CD4-positive, alpha-beta memory T cell (primary cell): Measurements from ENCODE around the gene CTBS. TPM values are rescaled to one million over a fixed set of nuclear protein-coding genes. Genes with fewer than 3 reads are reported as not detected.

Experiments used
- CTCF ChIA-PET: fragments of 350-600 bp; sonication (Branson Sonifier 250); formaldehyde crosslinking; loops from one replicate; lab custom pipeline; 2021; ENCODE audit warnings: inconsistent platforms; ENCODE audit not compliant: partially characterized antibody; lab: Charles Lee
- POLR2A ChIA-PET: fragments of 350-600 bp; sonication (Branson Sonifier 250); formaldehyde crosslinking; loops from one replicate; lab custom pipeline; 2021; ENCODE audit not compliant: partially characterized antibody; lab: Charles Lee
- DNase-seq, 5 donors: peaks; one replicate each; pipeline versions ENCODE4 v3.0.0 to v3.0.0-alpha.2; 2020 to 2022; ENCODE audit warnings: mixed read lengths in 1 of 5
- H3K27ac ChIP-seq: one replicate; pipeline ENCODE4 v1.7.0; 2013; ENCODE audit warnings: low read depth, low read length
- H3K27me3 ChIP-seq: 2 replicates; pipeline ENCODE4 v1.7.0; 2013; ENCODE audit warnings: mild to moderate bottlenecking, low read length, moderate library complexity; ENCODE audit not compliant: insufficient read depth
- H3K36me3 ChIP-seq: 2 replicates; pipeline ENCODE4 v1.7.0; 2013; ENCODE audit warnings: mild to moderate bottlenecking, low read length, moderate library complexity; ENCODE audit not compliant: insufficient read depth
- H3K4me1 ChIP-seq: 2 replicates; pipeline ENCODE4 v1.7.0; 2013; ENCODE audit warnings: mild to moderate bottlenecking, low read length, moderate library complexity; ENCODE audit not compliant: insufficient read depth
- H3K4me3 ChIP-seq, 2 donors: one replicate each; pipeline ENCODE4 v1.7.0; 2013; ENCODE audit warnings: low read length in 2 of 2, mild to moderate bottlenecking in 1 of 2
- H3K9me3 ChIP-seq, 2 donors: one replicate each; pipeline ENCODE4 v1.7.0; 2013; ENCODE audit warnings: low read length in 2 of 2, control low read depth in 1 of 2; ENCODE audit not compliant: control insufficient read depth in 1 of 2
- H3K27ac Mint-ChIP-seq, 7 donors: one replicate each; pipeline ENCODE4 v1.8.0; 2020 to 2021; ENCODE audit warnings: mixed read lengths in 7 of 7, mild to moderate bottlenecking in 6 of 7, inconsistent platforms in 3 of 7, moderate library complexity in 3 of 7
- H3K27me3 Mint-ChIP-seq, 2 donors: one replicate each; pipeline ENCODE4 v1.8.0; 2020 to 2021; ENCODE audit warnings: mixed read lengths in 2 of 2
- H3K36me3 Mint-ChIP-seq, 2 donors: one replicate each; pipeline ENCODE4 v1.8.0; 2020 to 2021; ENCODE audit warnings: mixed read lengths in 2 of 2, inconsistent platforms in 1 of 2, mild to moderate bottlenecking in 1 of 2
- H3K4me1 Mint-ChIP-seq, 4 donors: one replicate each; pipeline ENCODE4 v1.8.0; 2020 to 2021; ENCODE audit warnings: mixed read lengths in 4 of 4, mild to moderate bottlenecking in 1 of 4
- H3K4me3 Mint-ChIP-seq, 8 donors: one replicate each; pipeline ENCODE4 v1.8.0; 2020 to 2021; ENCODE audit warnings: mixed read lengths in 8 of 8, mild to moderate bottlenecking in 7 of 8, moderate library complexity in 6 of 8, inconsistent platforms in 3 of 8
- H3K9me3 Mint-ChIP-seq, 8 donors: one replicate each; pipeline ENCODE4 v1.8.0; 2020 to 2021; ENCODE audit warnings: mixed read lengths in 8 of 8, mild to moderate bottlenecking in 5 of 8, inconsistent platforms in 3 of 8, moderate library complexity in 1 of 8
- intact Hi-C: fragments of 100-400 bp; cut with micrococcal nuclease; formaldehyde crosslinking; loops from one replicate; pipeline ENCODE4 v1.15.1; 2023
- polyA plus RNA-seq, 2 donors: library from polyadenylated mRNA; unstranded; fragments of 300-500 nt; fragmentation: Illumina TruSeq; gene quantifications; one replicate each; pipeline ENCODE4 v1.2.3, GENCODE V29; 2021
- total RNA-seq, 2 experiments: library from RNA; stranded (reverse); gene quantifications; one replicate each; pipeline ENCODE4 v1.2.3, GENCODE V29; 2021

The CTBS gene
- total and polyA plus RNA-seq, 4 experiments from 2014 or later, result 17.4 to 25.4 (median 19.9) TPM

- peaks cover 0 to 7% (median 3%) of the 10 kb centered on the region in 4 donors for H3K4me1 Mint-ChIP-seq
Observed at GRCh38 chr1:84540759-84541158, 33.5 kb downstream of the CTBS start.

GRCh38 chr1:84539972-84540371 is 34.3 kb downstream of the CTBS start:
- CTCF ChIA-PET, result interaction anchor here (1.0 to 1.4 kb wide), 3 partner anchors 29 to 396 kb away, joined by 3 to 4 read pairs (median 3); partner anchors contain the start of gene PRKACB
- DNase-seq, result no peak

More at GRCh38 chr1:84540759-84541158, 33.5 kb downstream of the CTBS start:
- POLR2A ChIA-PET, result no interaction called here
- H3K4me3 Mint-ChIP-seq, result no peak overlapping the region
- no peaks in the 10 kb centered on the region for H3K9me3 Mint-ChIP-seq
- intact Hi-C loops, result loop anchor here (1.0 kb wide), 1 partner anchor 98 kb away; no protein-coding TSS in a partner anchor
- no peak overlapping the region for H3K4me3 ChIP-seq
- H3K27me3 ChIP-seq, result no peaks in the 10 kb centered on the region
- H3K27me3 Mint-ChIP-seq, result no peaks in the 10 kb centered on the region
- H3K27ac Mint-ChIP-seq, result no peak overlapping the region
- H3K27ac ChIP-seq, result no peak overlapping the region
- no peaks in the 10 kb centered on the region for H3K4me1 ChIP-seq
- H3K36me3 ChIP-seq, result no peaks in the 10 kb centered on the region
- H3K36me3 Mint-ChIP-seq, result peaks cover 13 to 61% of the 10 kb centered on the region in 2 donors
- DNase-seq, result no peak
- H3K9me3 ChIP-seq, result no peaks in the 10 kb centered on the region
- CTCF ChIA-PET, result interaction anchor here (1.0 to 1.4 kb wide), 3 partner anchors 28 to 397 kb away, joined by 3 to 4 read pairs (median 3); partner anchors contain the start of gene PRKACB

DNA sequence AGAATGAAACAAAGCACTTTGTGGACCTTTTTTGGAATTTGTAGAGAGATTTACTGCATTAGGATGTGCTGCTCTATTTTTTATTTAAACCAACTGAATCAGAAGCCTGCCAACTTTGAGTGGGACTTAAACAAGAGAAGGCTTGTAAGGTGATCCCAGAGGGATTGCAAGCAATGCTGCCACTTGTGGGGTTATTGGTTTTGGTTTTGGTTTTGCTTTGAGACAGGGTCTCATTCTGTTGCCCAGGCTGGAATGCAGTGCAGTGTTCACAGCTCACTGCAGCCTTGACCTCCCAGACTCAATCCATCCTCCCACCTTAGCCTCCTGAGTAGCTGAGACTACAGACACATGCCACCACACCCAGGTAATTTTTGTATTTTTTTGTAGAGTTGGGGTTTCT is 35.6 kb downstream of the CTBS start:
- H3K9me3 ChIP-seq, result no peaks in the 10 kb centered on the region
- no peaks in the 10 kb centered on the region for H3K27me3 ChIP-seq
- DNase-seq, result no peak
- H3K27ac ChIP-seq, result no peak overlapping the region
- H3K9me3 Mint-ChIP-seq, result no peaks in the 10 kb centered on the region
- no peaks in the 10 kb centered on the region for H3K27me3 Mint-ChIP-seq
- no peak overlapping the region for H3K27ac Mint-ChIP-seq
- H3K36me3 Mint-ChIP-seq, result peaks cover 15 to 62% of the 10 kb centered on the region in 2 donors
- H3K36me3 ChIP-seq, result no peaks in the 10 kb centered on the region
- H3K4me3 ChIP-seq, result no peak overlapping the region
- ChIA-PET CTCF (no interaction called here), POLR2A (no interaction called here)
- intact Hi-C loops, result no loop called here
- H3K4me1 ChIP-seq, result no peaks in the 10 kb centered on the region
- H3K4me1 Mint-ChIP-seq, result peaks cover 0 to 6% (median 3%) of the 10 kb centered on the region in 4 donors
- H3K4me3 Mint-ChIP-seq, result no peak overlapping the region

More at GRCh38 chr1:84539972-84540371, 34.3 kb downstream of the CTBS start:
- Histone ChIP-seq H3K27ac (no peak overlapping the region), H3K36me3 (no peaks in the 10 kb centered on the region), H3K4me3 (no peak overlapping the region), H3K9me3 (no peaks in the 10 kb centered on the region), H3K4me1 (no peaks in the 10 kb centered on the region), H3K27me3 (no peaks in the 10 kb centered on the region)
- Mint-ChIP-seq H3K9me3 (no peaks in the 10 kb centered on the region), H3K36me3 (peaks cover 15 to 65% of the 10 kb centered on the region in 2 donors), H3K27me3 (no peaks in the 10 kb centered on the region), H3K4me3 (no peak overlapping the region), H3K27ac (no peak overlapping the region), H3K4me1 (peaks cover 0 to 7% (median 3%) of the 10 kb centered on the region in 4 donors)
- POLR2A ChIA-PET, result interaction anchor here (0.8 kb wide), 1 partner anchor 34 kb away, joined by 3 read pairs; no protein-coding TSS in a partner anchor
- intact Hi-C loops, result no loop called here

- H3K9me3 ChIP-seq, result no peaks in the 10 kb centered on the region
- H3K4me3 Mint-ChIP-seq, result no peak overlapping the region
- H3K9me3 Mint-ChIP-seq, result peaks cover 0 to 2% (median 0%) of the 10 kb centered on the region in 8 donors
- no peaks in the 10 kb centered on the region for H3K4me1 ChIP-seq
- ChIA-PET POLR2A (no interaction called here), CTCF (interaction anchor here (0.7 to 1.3 kb wide), 3 partner anchors 8 to 92 kb away, joined by 3 to 4 read pairs (median 3); no protein-coding TSS in a partner anchor)
- intact Hi-C loops, result no loop called here
- H3K27me3 ChIP-seq, result no peaks in the 10 kb centered on the region
- no peaks in the 10 kb centered on the region for H3K27me3 Mint-ChIP-seq
- no peak overlapping the region for H3K27ac Mint-ChIP-seq
- H3K4me3 ChIP-seq, result no peak overlapping the region
- H3K36me3 Mint-ChIP-seq, result peaks cover 5 to 13% of the 10 kb centered on the region in 2 donors
- H3K27ac ChIP-seq, result no peak overlapping the region
- H3K4me1 Mint-ChIP-seq, result no peaks in the 10 kb centered on the region
- DNase-seq, result no peak
- H3K36me3 ChIP-seq, result no peaks in the 10 kb centered on the region
Observed at GRCh38 chr1:84525779-84526178, 48.5 kb downstream of the CTBS start.

- CTCF ChIA-PET, result no interaction called here
- intact Hi-C loops, result no loop called here
Observed at GRCh38 chr1:84524590-84524989, 49.6 kb downstream of the CTBS start.

GRCh38 chr1:84510668-84511067 is 63.6 kb downstream of the CTBS start:
- Histone ChIP-seq H3K4me3 (no peak overlapping the region), H3K4me1 (peaks cover 10% of the 10 kb centered on the region), H3K27me3 (no peaks in the 10 kb centered on the region), H3K9me3 (no peaks in the 10 kb centered on the region), H3K36me3 (no peaks in the 10 kb centered on the region), H3K27ac (no peak overlapping the region)
- H3K4me1 Mint-ChIP-seq, result peaks cover 0 to 13% (median 2%) of the 10 kb centered on the region in 4 donors
- CTCF ChIA-PET, result no interaction called here
- peaks cover 4 to 11% of the 10 kb centered on the region in 2 donors for H3K36me3 Mint-ChIP-seq
- no peak overlapping the region for H3K4me3 Mint-ChIP-seq
- intact Hi-C loops, result no loop called here
- H3K9me3 Mint-ChIP-seq, result peaks cover 0 to 6% (median 0%) of the 10 kb centered on the region in 8 donors
- no peaks in the 10 kb centered on the region for H3K27me3 Mint-ChIP-seq
- POLR2A ChIA-PET, result no interaction called here
- peak overlapping the region in 1 of 7 donors; percentile 3 for H3K27ac Mint-ChIP-seq
- DNase-seq, result no peak

More at GRCh38 chr1:84524590-84524989, 49.6 kb downstream of the CTBS start:
- H3K27ac ChIP-seq, result no peak overlapping the region
- no peaks in the 10 kb centered on the region for H3K9me3 ChIP-seq
- Mint-ChIP-seq H3K27ac (no peak overlapping the region), H3K4me1 (no peaks in the 10 kb centered on the region), H3K9me3 (peaks cover 0 to 2% (median 0%) of the 10 kb centered on the region in 8 donors), H3K36me3 (peaks cover 0 to 9% of the 10 kb centered on the region in 2 donors), H3K4me3 (no peak overlapping the region), H3K27me3 (no peaks in the 10 kb centered on the region)
- no peak for DNase-seq
- H3K4me1 ChIP-seq, result no peaks in the 10 kb centered on the region
- no peaks in the 10 kb centered on the region for H3K36me3 ChIP-seq
- H3K4me3 ChIP-seq, result no peak overlapping the region
- no peaks in the 10 kb centered on the region for H3K27me3 ChIP-seq
- POLR2A ChIA-PET, result no interaction called here

- Mint-ChIP-seq H3K27me3 (no peaks in the 10 kb centered on the region), H3K27ac (peak overlapping the region in 1 of 7 donors; percentile 53), H3K4me3 (no peak overlapping the region), H3K36me3 (peaks cover 4 to 15% of the 10 kb centered on the region in 2 donors), H3K9me3 (peaks cover 0 to 6% (median 0%) of the 10 kb centered on the region in 8 donors), H3K4me1 (peaks cover 3 to 17% (median 4%) of the 10 kb centered on the region in 4 donors)
- H3K27me3 ChIP-seq, result no peaks in the 10 kb centered on the region
- H3K4me3 ChIP-seq, result no peak overlapping the region
- H3K9me3 ChIP-seq, result no peaks in the 10 kb centered on the region
- H3K36me3 ChIP-seq, result no peaks in the 10 kb centered on the region
- H3K27ac ChIP-seq, result no peak overlapping the region
- ChIA-PET CTCF (no interaction called here), POLR2A (no interaction called here)
- intact Hi-C loops, result no loop called here
- no peak for DNase-seq
- peaks cover 11% of the 10 kb centered on the region for H3K4me1 ChIP-seq
Observed at GRCh38 chr1:84510165-84510564, 64.1 kb downstream of the CTBS start.
